Stimulated activated CD8-positive, alpha-beta memory T cell treated with anti-CD3 and anti-CD28 coated beads, Interleukin-12 subunit alpha, Interleukin-12 subunit beta, amount 100 ng/mL, for 4 hours (primary cell): Measurements from ENCODE around the gene TP63.
"Not testable (repeated sequence)": the region's sequence is repeated elsewhere in the genome, so short reads cannot be mapped to it uniquely, and the experiment has no call there.

Experiments
- DNase-seq: peaks from one replicate; pipeline ENCODE4 v3.0.0-alpha.2; 2020; ENCODE audit warnings: low read depth

Gene TP63

DNA sequence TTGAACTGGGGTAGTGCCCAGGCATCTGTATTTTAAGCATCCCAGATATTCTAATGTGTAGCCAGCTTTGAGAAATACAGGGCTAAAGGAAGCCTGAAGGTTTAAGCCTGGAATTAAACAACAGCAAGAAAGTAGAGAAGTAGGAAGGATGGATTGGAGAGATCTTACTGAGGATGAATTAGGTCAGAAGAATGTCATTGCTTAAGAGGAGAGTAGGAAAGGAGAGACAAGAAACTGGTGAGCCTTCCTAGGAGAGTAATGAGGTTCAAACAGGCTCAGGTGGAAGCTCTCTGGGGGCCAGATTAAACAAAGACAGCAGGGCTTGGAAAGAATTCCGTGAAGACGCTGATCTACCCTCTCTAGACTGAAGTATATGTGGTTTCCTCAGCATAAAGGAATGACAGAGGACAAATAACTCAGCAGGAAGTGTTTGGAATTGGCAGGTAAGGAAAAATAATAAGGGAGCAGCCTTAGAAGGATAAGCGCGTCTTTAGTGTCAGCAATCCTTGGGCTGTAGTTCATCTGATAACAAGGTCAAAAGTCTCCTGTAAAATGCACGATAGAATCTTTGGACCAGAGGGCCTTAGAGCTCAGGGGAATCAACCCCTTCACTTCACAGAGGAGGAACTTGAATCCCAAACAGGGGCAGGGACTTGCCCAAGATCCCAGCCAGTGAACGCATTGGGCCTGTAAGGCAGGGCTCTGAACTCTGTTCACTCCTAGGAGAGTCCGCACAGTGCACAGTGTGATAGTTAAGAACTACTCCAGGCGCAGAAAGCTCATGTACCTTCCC lies 90.9 kb downstream of the TP63 start:
- no peak for DNase-seq

- DNase-seq = no peak
These were observed 93.2 kb downstream of the TP63 start for GRCh38 chr3:189724356-189724755.

DNA sequence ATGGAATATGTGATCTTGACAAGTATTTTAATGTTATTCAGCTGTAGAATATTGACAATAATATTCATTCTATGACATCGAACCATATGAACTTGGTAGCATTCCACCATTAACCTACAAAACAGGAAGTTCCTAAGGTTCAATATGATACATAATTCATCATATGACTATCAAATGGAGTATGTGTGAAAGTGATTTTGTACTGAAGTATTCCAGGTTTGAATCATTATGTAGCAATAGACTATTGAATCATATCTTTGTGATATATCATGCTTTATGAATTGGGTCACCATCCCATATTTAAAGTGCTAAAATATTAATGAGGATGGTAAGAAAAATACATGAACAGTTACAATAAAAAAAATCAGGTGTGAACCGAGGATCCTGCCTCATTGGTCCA lies 95.1 kb downstream of the TP63 start:
- no peak for DNase-seq

DNA sequence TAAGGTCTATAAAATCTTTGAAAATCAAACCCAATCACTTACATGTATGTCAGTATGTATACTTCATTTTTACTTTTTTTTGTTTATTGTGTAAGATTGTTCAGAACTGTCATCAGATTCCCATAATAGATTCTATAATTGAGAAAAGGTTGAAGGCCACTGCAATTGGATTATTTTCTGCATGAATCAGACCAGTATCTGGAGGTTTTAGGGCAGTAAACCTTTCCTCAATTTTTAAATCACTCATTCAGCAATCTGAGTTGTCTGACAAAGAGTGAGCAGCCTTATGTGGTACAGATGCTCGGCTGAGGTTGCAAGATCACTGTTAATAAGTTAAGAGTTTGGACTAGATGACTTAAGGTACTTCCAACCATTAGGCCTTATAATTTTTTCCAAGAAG lies 96.0 kb downstream of the TP63 start:
- no peak for DNase-seq

DNA sequence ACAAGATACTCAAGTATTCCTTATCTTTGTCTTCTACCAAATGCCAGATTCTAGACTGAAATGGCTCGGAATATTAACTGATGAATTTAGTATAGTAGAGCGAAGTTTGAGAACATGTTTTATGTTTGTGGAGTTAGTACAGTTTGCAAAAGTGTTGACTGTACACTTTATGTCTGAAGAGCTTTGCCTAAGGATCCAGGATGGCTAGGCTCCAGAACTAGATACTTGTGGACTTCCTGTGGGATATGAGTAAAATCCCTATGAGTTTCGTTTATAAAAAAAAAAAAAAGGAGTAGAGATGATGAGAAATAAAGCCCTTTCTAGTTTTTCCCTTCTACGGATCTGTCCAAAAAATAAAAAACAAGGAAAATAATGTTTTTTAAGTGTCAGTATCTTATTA lies 96.7 kb downstream of the TP63 start:
- no peak for DNase-seq

DNA sequence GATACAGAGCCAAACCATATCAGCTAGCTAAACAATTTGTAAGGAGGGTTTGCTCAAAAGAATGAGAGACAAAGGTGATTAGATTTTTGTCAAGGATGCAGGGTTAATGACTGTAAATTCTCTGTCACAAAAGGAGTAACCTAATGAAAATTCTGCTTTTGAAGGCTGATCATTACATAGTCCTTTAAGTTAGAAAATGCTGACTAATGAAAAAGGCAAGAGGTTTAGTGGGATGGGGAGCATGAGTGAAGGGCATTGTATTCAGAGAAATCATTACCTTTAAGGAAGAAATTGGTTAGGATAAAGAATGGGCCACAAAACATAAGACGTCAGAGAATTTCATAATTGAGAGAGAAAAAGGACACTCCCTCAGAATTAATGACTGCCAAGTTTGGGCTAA lies 97.7 kb downstream of the TP63 start:
- DNase-seq = no peak

DNA sequence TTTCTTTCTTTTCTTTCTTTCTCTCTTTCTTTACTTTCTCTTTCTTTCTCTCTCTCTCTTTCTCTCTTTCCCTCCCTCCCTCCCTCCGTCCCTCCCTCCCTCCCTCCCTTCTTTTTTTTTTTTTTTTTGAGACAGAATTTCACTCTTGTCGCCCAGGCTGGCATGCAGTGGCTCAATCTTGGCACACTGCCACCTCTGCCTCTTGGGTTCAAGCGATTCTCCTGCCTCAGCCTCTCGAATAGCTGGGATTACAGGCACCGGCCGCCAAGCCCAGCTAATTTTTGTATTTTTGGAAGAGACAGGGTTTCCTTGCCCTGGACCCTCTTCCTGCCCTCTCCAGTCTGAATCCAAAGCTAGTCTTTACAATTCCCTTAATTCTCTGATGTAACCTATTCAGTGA lies 102.9 kb downstream of the TP63 start:
- DNase-seq = no peak

GRCh38 chr3:189735913-189736312 lies 104.7 kb downstream of the TP63 start:
- DNase-seq = no peak

DNA sequence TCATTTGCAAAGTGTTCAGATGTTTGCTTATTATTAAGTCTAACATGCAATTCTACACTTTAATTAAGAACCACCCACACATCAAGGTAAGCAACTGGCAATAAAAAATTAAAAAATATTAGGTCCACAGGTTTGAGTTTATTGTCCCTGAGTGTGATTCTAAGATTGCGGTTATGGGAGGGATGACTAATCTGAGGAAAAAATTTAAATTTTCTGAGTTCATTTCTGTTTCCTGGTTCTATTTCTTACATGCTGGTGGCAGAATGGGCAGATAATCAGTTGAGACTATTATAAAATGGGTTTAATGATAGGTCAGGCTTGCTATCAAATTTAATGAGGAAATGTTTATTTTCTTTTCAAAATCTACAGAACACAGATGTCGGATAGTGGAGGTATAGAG lies 105.9 kb downstream of the TP63 start:
- no peak for DNase-seq

DNA sequence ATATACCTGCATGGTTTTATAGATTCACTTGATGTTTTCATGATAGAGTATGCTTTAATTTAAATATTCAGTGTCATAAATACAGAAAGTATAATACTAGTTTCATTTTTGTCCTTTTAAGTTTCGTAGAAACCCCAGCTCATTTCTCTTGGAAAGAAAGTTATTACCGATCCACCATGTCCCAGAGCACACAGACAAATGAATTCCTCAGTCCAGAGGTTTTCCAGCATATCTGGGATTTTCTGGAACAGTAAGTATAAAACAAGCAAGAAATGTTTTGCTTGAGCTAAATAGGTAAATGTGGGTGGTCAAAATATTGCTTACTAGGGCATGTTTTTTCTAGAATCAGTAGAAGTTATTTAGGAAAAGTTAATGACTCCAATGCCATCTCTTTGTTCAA lies 106.4 kb downstream of the TP63 start:
- no peak for DNase-seq

DNA sequence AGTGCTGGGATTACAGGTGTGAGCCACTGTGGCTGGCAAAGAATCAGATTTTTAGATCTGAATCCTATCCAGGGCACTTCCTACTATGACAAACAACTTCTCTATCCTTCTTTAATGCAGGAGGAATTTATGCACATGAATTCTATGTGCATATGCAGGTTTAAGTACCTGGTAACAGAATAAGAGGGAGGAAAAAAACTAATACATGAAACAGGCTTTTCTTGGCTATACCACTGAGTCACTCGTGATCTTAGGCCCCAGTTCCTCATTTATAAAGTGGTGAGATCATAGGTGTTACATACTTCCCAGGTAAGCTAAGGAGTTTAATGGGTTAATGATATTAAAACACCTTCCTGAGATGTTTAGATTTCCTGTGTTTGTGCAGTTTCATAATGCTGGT lies 108.2 kb downstream of the TP63 start:
- no peak for DNase-seq

GRCh38 chr3:189740156-189740555 lies 109.0 kb downstream of the TP63 start:
- no peak for DNase-seq

GRCh38 chr3:189744235-189744634 lies 113.0 kb downstream of the TP63 start:
- DNase-seq = no peak

DNA sequence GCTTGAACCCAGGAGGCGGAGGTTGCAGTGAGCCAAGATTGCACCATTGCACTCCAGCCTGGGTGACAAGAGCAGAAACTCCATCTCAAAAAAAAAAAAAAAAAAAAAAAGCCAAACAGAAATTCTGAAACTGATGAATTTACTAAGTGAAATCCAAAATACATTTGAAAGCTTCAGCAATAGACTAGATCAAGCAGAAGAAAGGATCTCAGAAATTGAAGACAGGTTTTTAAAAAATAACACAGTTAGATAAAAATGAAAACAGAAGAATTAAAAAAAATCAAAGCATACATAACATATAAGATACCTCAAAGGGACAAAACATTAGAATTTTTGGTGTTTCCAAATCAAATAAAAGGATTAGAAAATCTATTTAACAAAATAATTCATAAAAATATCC lies 114.4 kb downstream of the TP63 start:
- DNase-seq = no peak

DNA sequence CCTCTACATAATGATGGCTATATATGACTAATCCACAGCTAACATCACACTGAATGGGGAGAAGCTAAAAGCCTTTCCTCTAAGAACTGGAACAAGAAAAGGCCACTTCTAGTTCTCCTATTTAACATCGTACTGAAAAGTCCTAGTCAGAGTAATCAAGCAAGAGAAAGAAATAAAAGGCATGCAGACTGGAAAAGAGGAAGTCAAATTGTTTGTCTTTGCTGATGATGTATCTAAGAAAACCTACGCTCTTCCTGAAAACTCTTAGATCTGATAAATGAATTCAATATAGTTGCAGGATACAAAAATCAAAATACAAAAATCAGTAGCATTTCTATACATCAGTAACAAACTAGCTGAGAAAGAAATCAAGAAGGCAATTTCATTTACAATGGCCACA lies 116.9 kb downstream of the TP63 start:
- no peak for DNase-seq

DNA sequence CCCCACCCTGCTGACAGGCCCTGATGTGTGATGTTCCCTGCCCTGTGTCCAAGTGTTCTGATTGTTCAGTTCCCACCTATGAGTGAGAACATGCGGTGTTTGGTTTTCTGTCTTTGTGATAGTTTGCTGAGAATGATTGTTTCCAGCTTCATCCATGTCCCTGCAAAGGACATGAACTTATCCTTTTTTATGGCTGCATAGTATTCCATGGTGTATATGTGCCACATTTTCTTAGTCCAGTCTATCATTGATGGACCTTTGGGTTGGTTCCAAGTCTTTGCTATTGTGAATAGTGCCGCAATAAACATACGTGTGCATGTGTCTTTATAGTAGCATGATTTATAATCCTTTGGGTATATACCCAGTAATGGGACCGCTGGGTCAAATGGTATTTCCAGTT lies 119.8 kb downstream of the TP63 start:
- not testable (repeated sequence) for DNase-seq

DNA sequence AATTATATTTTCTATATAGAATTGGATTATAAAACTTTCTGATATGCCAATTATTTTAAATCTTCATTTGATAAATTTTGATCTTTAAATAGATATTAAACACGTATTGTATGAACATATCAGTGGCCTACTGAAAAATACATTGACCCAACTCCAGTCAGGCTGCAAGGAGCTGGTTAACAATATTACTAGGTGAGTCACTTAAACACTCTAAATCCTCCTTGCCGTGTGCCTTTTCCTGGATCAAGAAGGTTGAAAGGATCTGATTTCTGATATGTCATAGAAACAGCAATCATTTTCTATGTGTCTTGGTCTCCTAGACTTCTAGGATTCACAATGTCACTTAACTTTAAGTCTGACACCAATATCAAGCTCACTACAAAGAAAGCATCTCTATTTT lies 123.2 kb downstream of the TP63 start:
- no peak for DNase-seq

DNA sequence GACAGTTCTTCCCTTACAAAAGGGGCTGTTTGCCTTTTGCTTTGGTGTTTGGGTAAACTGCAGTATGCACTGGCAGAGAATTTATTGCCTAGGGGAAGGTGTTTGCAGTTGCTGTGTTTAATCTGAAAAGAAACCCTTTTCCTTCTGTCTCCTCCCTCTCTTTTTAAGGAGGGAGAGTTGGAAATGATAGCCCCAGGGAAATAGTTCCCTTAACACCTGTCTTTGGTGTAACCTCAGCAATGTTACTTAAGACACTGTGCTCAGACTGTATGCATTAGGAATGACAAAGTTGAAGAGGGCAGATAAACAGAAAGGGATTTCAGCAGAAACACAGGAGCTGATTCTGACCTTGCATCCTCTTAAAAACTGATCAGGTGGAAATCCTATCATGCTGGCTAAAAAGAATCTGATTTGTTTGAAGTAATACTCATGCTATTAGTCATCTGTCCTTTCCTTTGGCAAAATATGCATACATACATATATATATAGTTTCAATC lies 125.4 kb downstream of the TP63 start:
- DNase-seq = no peak

DNA sequence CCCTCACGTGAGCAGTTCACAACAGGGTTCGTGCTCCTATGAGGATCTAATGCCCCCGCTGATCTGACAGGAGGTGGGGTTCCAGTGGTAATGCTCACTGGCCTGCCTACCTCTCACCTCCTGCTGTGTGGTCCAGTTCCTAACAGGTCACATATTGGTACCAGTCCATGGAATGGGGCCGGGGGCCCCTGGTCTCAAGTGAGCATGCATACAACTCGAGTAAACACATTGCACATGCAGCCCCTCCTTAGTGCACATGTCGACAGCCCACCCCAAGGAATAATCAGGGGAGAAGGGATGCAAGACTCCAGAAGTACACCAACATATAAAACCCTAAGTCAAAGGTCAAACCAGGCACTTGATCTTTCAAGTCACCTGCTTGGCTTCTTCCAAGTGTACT lies 127.0 kb downstream of the TP63 start:
- DNase-seq = no peak

GRCh38 chr3:189766416-189766815 lies 135.2 kb downstream of the TP63 start:
- DNase-seq = no peak

GRCh38 chr3:189771842-189772450 lies 140.8 kb downstream of the TP63 start:
- DNase-seq = no peak

DNA sequence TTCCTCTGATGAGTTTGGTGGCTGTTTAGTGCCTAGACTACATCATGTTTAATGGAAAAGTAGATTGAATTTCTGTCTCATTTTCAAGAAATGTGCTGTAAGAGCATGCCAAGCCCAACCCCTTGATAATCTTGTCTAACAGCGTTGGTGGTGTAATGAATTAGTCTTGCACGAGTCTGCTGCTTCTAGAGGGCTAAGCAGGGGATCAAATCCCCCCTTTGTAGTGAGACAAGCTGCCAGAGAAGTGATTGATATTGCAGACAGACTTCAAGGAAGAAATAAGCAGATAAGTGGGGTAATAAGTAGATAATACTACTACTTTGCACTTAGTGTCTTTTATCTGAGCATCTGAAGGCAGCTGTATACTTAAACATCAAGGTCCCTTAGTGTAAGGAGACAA lies 141.4 kb downstream of the TP63 start:
- DNase-seq = no peak

GRCh38 chr3:189773056-189773455 lies 141.9 kb downstream of the TP63 start:
- DNase-seq = no peak
